CD4-positive, alpha-beta T cell treated with Interleukin-6 at 100 ng/mL for 8 hours (primary cell): ENCODE results near the gene NEMP1.
"Not testable (repeated sequence)": the region's sequence is repeated elsewhere in the genome, so short reads cannot be mapped to it uniquely, and the experiment has no call there.

Experiments
- DNase-seq: peaks from one replicate; pipeline ENCODE4 v3.0.0-alpha.2; 2020; ENCODE audit warnings: mixed read lengths, low spot score

The NEMP1 gene

GRCh38 chr12:57057067-57057751, 21.4 kb downstream of the NEMP1 start:
- no peak for DNase-seq

GRCh38 chr12:57055824-57056223, 22.8 kb downstream of the NEMP1 start:
- no peak for DNase-seq

DNA sequence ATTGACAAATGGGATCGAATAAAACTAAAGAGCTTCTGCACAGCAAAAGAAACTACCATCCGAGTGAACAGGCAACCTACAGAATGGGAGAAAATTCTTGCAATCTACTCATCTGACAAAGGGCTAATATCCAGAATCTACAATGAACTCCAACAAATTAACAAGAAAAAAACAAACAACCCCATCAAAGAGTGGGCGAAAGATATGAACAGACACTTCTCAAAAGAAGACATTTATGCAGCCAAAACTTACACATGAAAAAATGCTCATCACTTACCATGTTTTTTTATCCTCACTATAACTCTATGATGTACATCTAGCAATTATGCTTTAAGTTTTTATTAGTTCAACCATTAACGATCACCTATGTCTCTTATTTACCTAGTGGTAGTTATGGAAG, 24.7 kb downstream of the NEMP1 start:
- not testable (repeated sequence) for DNase-seq

DNA sequence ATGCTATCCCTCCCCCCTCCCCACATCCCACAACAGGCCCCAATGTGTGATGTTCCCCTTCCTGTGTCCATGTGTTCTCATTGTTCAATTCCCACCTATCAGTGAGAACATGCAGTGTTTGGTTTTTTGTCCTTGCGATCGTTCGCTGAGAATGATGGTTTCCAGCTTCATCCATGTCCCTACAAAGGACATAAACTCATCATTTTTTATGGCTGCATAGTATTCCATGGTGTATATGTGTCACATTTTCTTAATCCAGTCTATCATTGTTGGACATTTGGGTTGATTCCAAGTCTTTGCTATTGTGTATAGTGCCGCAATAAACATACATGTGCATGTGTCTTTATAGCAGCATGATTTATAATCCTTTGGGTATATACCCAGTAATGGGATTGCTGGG, 25.4 kb downstream of the NEMP1 start:
- DNase-seq = not testable (repeated sequence)

- DNase-seq = no peak
Observed at GRCh38 chr12:57051011-57051410, 27.6 kb downstream of the NEMP1 start.

- no peak for DNase-seq
Observed at GRCh38 chr12:57049890-57050289, 28.7 kb downstream of the NEMP1 start, which contains the start of gene MYO1A. Gene MYO1A, minus strand, starts transcription at chr12:57050129. Its CDS starts 1,806 bp downstream, at chr12:57048323.

- DNase-seq = no peak
Observed at GRCh38 chr12:57049119-57049446, 29.5 kb downstream of the NEMP1 start.

DNA sequence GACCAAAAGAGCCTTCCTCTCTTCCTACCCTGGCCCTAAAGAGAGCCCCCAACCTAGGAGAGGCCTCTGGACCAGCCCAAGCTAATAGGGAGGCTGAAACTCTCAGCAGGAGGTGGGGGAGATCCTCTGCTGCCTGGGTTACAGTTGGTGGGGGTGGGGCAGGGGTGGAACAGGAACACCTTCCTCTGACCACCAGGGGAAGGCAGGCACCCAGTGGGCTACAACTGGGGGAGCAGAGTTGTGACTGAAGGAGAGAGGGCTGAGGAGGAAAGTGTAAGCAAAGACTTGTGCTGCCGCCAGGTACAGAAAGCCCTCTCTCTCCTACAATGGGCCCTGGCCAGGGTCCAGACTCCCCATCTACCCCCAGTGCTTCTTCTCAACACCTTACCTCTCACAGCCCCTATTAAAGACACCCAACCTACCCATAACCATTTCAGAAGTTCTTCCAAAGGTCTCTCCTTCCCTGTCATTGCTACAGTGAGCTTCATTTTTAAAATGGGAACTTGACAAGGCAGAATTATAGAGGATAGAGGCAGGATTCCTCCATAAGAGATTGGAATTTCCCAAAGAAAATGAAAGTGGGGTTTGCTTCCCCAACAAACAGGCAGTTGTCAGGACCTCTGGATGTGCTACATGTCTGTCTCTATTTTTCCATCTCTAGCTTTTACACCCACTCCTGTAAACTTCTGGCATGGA, 30.0 kb downstream of the NEMP1 start:
- no peak for DNase-seq

DNA sequence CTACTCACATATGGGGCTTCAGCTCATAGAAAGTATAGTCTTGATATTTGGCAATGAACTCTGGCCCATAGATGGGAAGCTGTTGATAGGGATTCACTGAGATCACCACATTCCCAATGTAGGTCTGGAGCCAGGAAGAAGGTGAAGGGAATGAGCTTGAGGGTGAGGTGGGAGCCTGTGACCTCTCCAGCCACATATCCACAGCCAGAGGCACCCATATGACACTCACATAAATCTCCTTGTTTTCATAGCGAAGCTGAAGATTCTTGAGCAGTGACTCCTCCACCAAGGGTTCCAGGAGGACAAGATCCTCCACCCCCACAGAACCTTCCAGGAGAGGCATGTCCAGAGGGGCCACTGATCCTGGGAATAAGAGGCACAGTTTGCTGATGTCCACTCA, 30.6 kb downstream of the NEMP1 start:
- no peak for DNase-seq

- DNase-seq = peak; percentile 17
Observed at GRCh38 chr12:57046947-57047890, 31.4 kb downstream of the NEMP1 start.

GRCh38 chr12:57046086-57046791, 32.4 kb downstream of the NEMP1 start:
- no peak for DNase-seq

DNA sequence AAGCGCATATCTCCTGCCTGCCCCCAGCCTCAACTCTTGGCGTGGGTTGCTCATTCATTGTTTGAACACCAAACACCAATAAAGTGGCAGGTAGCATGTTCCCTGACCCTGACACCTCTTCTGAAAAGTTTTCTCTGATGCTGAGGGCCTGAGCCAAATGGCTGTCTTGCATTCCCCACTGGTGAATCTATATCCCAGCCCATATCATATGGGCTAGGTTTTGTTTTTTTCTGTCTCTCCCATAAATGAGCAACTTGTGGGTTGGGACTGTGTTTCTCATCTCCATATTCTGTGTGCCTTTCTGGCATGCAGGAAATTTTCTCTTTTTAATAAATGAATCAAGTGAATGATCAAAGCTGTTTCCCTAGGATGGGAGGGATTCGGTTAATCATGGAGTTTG, 33.7 kb downstream of the NEMP1 start:
- DNase-seq = no peak

- no peak for DNase-seq
Observed at GRCh38 chr12:57044468-57044867, 34.1 kb downstream of the NEMP1 start.

GRCh38 chr12:57042695-57043094, 35.9 kb downstream of the NEMP1 start:
- no peak for DNase-seq

DNA sequence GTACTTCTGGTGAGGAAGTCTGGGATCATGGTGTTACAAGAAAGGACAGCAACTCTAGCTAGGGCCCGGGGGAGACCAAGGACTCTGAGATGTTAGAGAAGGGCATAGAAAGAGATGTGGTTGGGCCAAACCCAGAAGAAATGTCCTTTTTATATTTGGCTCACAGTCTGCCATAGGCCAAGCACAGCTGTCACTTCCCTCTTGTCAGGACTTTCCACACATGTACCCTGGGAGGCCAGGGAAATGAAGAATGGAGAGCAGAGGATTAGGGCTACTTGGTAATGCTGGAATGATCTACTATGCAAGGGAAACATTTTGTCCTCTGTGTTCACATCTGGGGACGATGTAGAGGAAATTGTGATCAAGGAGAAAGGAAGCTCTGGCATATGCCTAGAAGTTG, 37.8 kb downstream of the NEMP1 start:
- DNase-seq = no peak

- DNase-seq = no peak
Observed at GRCh38 chr12:57040211-57040610, 38.4 kb downstream of the NEMP1 start.

- DNase-seq = no peak
Observed at GRCh38 chr12:57039016-57039798, 39.4 kb downstream of the NEMP1 start.

- DNase-seq = no peak
Observed at GRCh38 chr12:57037264-57037663, 41.3 kb downstream of the NEMP1 start.

- no peak for DNase-seq
Observed at GRCh38 chr12:57033431-57033830, 45.2 kb downstream of the NEMP1 start.

- DNase-seq = no peak
Observed at GRCh38 chr12:57031789-57032188, 46.8 kb downstream of the NEMP1 start.

- peak; percentile 30 for DNase-seq
Observed at GRCh38 chr12:57031138-57031725, 47.4 kb downstream of the NEMP1 start.
